Stimulated activated CD4-positive, alpha-beta T cell treated with anti-CD3 and anti-CD28 coated beads, Interleukin-12 subunit alpha, Interleukin-12 subunit beta, amount 100 ng/mL, for 48 hours (primary cell): ENCODE data around the gene ATP2B2.

Experiments used
- DNase-seq, 3 donors: peaks; one replicate each; pipeline ENCODE4 v3.0.0-alpha.2; 2020; ENCODE audit warnings: low read depth in 2 of 3, low spot score in 1 of 3

Gene ATP2B2

GRCh38 chr3:10530241-10530640, 24.9 kb upstream of the ATP2B2 start:
- DNase-seq = no peak

- no peak for DNase-seq
These were observed 24.4 kb upstream of the ATP2B2 start for GRCh38 chr3:10529809-10530208.

- DNase-seq = no peak
These were observed 22.7 kb upstream of the ATP2B2 start for GRCh38 chr3:10528046-10528445.

GRCh38 chr3:10527295-10528001, 22.1 kb upstream of the ATP2B2 start:
- no peak for DNase-seq

GRCh38 chr3:10526366-10526765, 21.0 kb upstream of the ATP2B2 start:
- DNase-seq = no peak

- no peak for DNase-seq
These were observed 19.5 kb upstream of the ATP2B2 start for GRCh38 chr3:10524799-10525301.

- no peak for DNase-seq
These were observed 18.9 kb upstream of the ATP2B2 start for GRCh38 chr3:10524270-10524669.

- no peak for DNase-seq
These were observed 18.2 kb upstream of the ATP2B2 start for GRCh38 chr3:10523561-10523960.

GRCh38 chr3:10522646-10523303, 17.4 kb upstream of the ATP2B2 start:
- no peak for DNase-seq

GRCh38 chr3:10521772-10522441, 16.5 kb upstream of the ATP2B2 start:
- no peak for DNase-seq

GRCh38 chr3:10520072-10520471, 14.7 kb upstream of the ATP2B2 start:
- no peak for DNase-seq

GRCh38 chr3:10519236-10519635, 13.8 kb upstream of the ATP2B2 start:
- DNase-seq = no peak

- DNase-seq = no peak
These were observed 13.2 kb upstream of the ATP2B2 start for GRCh38 chr3:10518506-10519150.

- DNase-seq = no peak
These were observed 12.2 kb upstream of the ATP2B2 start for GRCh38 chr3:10517627-10518026.

GRCh38 chr3:10516544-10517452, 11.4 kb upstream of the ATP2B2 start:
- no peak for DNase-seq

- DNase-seq = no peak
These were observed 10.6 kb upstream of the ATP2B2 start for GRCh38 chr3:10515884-10516495.

GRCh38 chr3:10515396-10515795, 10.0 kb upstream of the ATP2B2 start:
- DNase-seq = no peak

GRCh38 chr3:10514407-10515069, 9.2 kb upstream of the ATP2B2 start:
- DNase-seq = no peak

GRCh38 chr3:10513306-10513705, 7.9 kb upstream of the ATP2B2 start:
- DNase-seq = no peak

GRCh38 chr3:10512687-10513086, 7.3 kb upstream of the ATP2B2 start:
- no peak for DNase-seq
